Activated CD8-positive, alpha-beta memory T cell treated with anti-CD3 and anti-CD28 coated beads for 36 hours (primary cell): Measurements from ENCODE around the gene SCN3B. TPM values are rescaled to one million over a fixed set of nuclear protein-coding genes. Genes with fewer than 3 reads are reported as not detected.

Source experiments
- CTCF ChIA-PET: fragments of 350-600 bp; sonication (Branson Sonifier 250); formaldehyde crosslinking; loops from one replicate; lab custom pipeline; 2021; ENCODE audit warnings: antibody characterized with exemption; lab: Charles Lee
- POLR2A ChIA-PET: fragments of 350-600 bp; sonication (Branson Sonifier 250); formaldehyde crosslinking; loops from one replicate; lab custom pipeline; 2021; ENCODE audit warnings: antibody characterized with exemption; lab: Charles Lee
- total RNA-seq, 2 experiments: library from RNA; stranded (reverse); gene quantifications; one replicate each; pipeline ENCODE4 v1.2.3, GENCODE V29; 2021

Gene SCN3B
- total RNA-seq, 2 experiments from 2014 or later, result not detected

DNA sequence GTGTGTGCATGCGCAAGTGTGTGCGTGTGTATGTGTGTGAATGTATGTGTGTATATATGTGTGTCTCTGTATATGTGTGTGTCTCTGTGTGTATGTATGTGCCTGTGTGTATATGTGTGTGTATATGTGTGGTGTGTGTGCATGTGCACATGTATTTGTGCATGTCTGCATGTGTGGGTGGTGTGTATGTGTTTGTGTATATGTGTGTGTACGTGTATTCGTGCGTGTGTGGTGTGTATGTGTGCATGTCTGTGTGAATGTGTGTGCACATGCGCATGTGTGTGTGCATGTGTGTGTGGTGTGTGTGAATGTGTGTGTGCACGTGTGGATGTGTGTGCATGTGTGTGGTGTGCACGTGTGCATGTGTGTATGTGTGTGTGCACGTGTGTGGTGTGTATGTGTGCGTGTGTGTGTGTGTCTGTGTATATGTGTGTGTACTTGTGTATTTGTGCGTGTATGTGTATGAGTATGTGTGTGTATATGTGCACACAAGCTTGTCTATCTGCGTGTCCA, 71.4 kb downstream of the SCN3B start:
- ChIA-PET POLR2A (no interaction called here), CTCF (no interaction called here)

DNA sequence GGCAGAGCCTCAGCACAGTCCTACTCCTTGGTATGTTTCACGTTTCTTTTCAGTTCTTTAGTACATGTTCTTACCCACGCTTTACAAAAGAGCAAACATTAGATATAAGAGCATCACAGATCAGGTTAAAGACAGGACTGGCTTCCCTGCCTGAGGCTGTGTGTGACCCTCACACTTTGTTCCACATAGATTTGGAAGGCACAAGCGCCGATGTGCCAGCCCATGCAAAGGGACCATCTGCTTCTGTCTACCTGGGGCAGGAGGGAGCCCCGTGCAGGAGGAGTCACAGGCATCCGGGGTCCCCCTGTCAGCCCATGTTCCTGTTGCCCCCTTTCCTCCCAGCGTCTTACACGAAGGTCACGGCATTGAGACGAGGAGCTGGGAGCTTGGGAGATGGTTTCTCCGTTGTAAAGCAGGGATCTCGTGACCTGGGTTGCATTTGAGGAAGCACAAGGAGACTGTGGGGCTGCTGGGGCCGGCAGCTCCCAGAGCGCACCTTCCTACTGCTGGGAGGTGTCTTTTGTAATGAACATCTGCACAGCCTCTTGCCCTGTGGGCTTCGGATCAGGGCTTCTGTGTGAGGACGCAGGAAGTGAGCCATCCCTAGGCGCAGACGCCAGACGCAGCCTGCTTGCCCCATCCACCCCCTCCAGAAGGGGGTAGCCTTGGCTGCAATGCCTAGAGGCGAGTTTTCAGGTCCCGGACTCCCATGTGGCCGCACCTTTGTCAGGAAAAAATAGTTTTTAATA, 72.6 kb downstream of the SCN3B start:
- CTCF ChIA-PET, result interaction anchor here (0.6 to 2.9 kb wide), 3 partner anchors 34 to 174 kb away, joined by 3 to 19 read pairs (median 3); no protein-coding TSS in a partner anchor
- POLR2A ChIA-PET, result no interaction called here

GRCh38 chr11:123580557-123581275, 73.7 kb downstream of the SCN3B start:
- CTCF ChIA-PET, result interaction anchor here (0.6 to 2.9 kb wide), 19 partner anchors 9 to 1045 kb away, joined by 3 to 19 read pairs (median 4); no protein-coding TSS in a partner anchor
- POLR2A ChIA-PET, result interaction anchor here (0.7 kb wide), 1 partner anchor 614 kb away, joined by 3 read pairs; no protein-coding TSS in a partner anchor

DNA sequence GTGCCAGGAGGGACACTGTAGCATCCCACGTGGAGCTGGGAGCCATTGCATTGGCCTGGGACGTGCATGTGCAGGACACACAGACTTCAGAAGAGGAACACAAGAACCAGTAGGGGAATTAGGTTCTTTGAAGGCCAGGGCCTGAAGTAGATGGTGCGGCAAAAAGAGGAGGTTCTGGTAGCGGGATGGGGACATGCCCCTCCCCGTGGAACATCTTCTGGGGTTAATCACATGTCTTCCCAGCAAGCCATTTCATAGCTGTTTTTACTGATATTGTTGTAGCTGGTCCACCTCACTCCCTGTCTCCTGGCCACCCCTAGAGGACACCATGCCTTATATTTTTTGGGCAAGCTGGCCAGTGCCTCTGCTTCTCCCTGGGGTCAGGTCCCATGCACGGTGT, 74.3 kb downstream of the SCN3B start:
- POLR2A ChIA-PET, result no interaction called here
- CTCF ChIA-PET, result interaction anchor here (0.6 to 2.9 kb wide), 13 partner anchors 8 to 315 kb away, joined by 3 to 19 read pairs (median 5); no protein-coding TSS in a partner anchor

GRCh38 chr11:123579482-123579812, 75.0 kb downstream of the SCN3B start:
- ChIA-PET CTCF (interaction anchor here (1.2 to 2.9 kb wide), 5 partner anchors 25 to 172 kb away, joined by 4 to 19 read pairs (median 6); no protein-coding TSS in a partner anchor), POLR2A (no interaction called here)

Other genes starting within 250 kb of the SCN3B start
- 10 to 100 TPM; 39.4 to 42.0 TPM for gene GRAMD1B, start 224.4 kb downstream of the SCN3B start, total RNA-seq
- gene ZNF202, start 87.0 kb upstream of the SCN3B start, total RNA-seq, result 10 to 100 TPM; 16.1 to 18.7 TPM
- gene OR6X1, start 99.9 kb upstream of the SCN3B start, total RNA-seq, result not detected
- not detected for gene OR6M1, start 151.7 kb upstream of the SCN3B start, total RNA-seq
- not detected for gene TMEM225, start 231.0 kb upstream of the SCN3B start, total RNA-seq
- not detected for gene OR8D4, start 247.5 kb upstream of the SCN3B start, total RNA-seq